Subcutaneous adipose tissue (tissue), 4 donors: ENCODE measurements around the gene CCDC170. TPM values are rescaled to one million over a fixed set of nuclear protein-coding genes. Genes with fewer than 3 reads are reported as not detected.

Source experiments
- total RNA-seq, 4 donors: library from RNA; depleted of rRNA; stranded (reverse); fragments of >200 nt; gene quantifications; one replicate each; pipeline ENCODE4 v1.1.0, GENCODE V29; 2016
- TF ChIP-seq, protein P1 (sequence below): fragments of 450-650 bp; IDR thresholded peaks from one replicate; pipeline ENCODE4 v1.5.1; 2016; ENCODE audit warnings: low read depth, mild to moderate bottlenecking, control low read depth, antibody characterized with exemption, moderate library complexity

The CCDC170 gene
- total RNA-seq, 4 donors from 2014 or later = 7.0 to 16.6 (median 9.6) TPM

DNA sequence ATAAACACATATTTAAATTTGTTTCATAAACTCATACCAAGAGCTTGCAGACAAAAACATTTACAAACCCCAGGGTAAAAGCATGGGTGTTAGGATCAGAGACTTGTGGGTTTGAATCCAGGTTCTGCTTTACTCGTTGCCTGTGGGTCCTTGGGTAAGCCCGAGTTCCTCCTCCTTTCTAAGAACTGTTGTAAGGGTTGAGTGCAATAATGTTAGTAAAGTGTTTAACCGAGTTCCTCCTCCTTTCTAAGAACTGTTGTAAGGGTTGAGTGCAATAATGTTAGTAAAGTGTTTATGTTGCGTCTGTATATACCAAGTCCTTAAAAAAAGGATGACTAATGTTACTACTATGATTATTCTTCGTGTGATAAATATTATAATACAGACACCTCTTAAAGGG is 18.7 kb downstream of the CCDC170 start:
- TF ChIP-seq, protein P1, sequence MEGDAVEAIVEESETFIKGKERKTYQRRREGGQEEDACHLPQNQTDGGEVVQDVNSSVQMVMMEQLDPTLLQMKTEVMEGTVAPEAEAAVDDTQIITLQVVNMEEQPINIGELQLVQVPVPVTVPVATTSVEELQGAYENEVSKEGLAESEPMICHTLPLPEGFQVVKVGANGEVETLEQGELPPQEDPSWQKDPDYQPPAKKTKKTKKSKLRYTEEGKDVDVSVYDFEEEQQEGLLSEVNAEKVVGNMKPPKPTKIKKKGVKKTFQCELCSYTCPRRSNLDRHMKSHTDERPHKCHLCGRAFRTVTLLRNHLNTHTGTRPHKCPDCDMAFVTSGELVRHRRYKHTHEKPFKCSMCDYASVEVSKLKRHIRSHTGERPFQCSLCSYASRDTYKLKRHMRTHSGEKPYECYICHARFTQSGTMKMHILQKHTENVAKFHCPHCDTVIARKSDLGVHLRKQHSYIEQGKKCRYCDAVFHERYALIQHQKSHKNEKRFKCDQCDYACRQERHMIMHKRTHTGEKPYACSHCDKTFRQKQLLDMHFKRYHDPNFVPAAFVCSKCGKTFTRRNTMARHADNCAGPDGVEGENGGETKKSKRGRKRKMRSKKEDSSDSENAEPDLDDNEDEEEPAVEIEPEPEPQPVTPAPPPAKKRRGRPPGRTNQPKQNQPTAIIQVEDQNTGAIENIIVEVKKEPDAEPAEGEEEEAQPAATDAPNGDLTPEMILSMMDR = no peak

DNA sequence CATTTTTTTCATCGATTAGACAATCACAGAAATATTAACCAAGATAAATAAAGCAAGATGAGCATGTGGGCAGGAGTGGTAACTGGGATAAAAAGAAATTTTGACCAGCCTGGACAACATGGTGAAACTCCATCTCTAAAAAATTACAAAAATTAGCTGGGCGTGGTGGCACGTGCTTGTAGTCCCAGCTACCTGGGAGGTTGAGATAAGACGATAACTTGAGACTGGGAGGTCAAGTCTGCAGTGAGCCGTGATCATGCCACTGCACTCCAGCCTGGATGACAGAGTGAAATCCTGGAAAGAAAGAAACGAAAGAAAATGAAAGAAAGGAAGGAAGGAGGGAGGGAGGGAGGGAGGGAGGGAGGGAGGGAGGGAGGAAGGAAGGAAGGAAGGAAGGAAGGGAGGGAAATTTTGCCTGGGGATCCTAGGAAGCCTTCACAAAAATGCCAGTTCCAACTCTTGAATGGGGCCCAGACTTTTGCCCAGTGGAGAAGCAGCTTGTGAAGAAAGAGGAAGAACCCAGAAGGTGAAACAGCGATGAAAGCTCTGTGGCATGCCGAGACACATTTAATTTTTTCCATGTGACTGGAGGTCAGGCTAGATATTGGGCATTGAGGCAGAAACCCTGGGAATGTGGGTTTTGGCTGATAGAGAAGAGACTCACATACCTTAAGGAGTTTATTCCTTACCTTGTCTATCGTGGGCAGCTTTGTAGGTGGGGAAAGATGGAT is 20.3 kb downstream of the CCDC170 start:
- TF ChIP-seq, protein P1 = no peak

DNA sequence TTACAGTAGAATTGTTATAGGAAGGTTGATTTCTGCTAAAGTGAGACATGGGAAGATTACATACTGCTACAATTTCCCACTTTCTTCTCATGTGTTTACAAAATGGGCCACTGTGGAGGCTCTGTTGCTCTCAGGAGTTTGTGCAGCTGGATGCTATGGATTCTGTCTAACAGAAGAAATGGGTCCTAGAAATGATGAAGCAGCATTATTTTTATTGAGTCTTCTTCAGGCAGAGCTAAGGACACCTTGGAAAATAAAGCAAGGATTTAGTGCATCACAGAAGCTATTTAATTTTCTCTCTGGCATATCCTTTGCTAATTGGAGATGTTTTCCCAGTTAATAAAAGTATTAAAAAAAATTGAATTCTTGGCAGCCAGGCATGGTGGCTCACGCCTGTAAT is 29.2 kb downstream of the CCDC170 start:
- TF ChIP-seq, protein P1 = no peak

DNA sequence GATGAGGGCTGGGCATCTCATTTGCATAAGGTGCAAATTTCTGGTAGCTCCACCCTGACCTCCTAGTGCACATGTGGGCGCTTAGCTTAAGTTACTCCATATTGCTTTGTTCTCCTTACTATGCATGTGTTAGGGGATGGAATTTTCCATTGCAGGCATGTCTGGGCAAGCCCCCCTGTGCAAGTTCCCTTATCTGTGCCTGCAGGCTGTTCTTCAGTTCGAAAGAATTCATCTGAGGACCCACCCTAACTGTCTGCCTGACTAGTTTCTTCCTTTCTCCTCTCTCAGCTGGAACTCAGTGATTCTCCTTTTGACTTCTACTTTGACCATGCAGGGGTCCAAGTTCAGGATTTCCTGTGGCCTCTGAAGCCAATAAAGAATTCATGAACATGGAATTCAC is 30.2 kb downstream of the CCDC170 start:
- TF ChIP-seq, protein P1 = no peak

GRCh38 chr6:151534576-151534975 is 40.8 kb downstream of the CCDC170 start:
- TF ChIP-seq, protein P1 = no peak

DNA sequence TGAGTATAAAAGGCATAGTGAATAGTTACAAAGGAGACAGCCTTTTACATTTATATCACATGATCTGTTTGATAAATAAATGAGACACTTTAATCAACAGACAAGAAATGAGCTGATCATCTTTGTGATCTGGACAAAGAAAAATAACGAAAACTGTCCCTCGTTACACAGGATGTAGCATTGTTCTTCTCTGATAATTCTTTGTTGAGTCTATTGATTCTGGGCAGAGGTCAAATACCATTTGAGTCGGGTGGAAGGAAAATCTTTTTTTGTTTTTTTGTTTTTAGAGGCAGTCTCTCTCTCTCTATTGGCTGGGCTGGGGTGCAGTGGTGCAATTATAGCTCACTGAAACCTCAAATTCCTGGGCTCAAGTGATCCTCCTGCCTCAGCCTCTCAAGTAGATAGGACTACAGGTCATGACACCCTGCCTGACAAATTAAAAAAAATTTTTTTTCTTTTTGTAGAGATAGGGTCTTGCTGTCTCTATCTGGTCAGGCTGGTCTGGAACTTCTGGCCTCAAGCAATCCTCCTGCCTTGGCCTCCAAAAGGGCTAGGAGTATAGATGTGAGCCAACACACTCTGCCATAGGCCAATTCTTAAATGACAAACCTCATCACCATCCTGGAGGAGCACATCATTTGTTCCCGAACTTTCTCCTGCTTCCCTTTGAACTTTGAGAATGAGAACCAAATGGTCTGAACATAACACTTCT is 41.8 kb downstream of the CCDC170 start:
- TF ChIP-seq, protein P1 = no peak

GRCh38 chr6:151536188-151536479 is 42.3 kb downstream of the CCDC170 start:
- TF ChIP-seq, protein P1 = no peak
